ENCODE data around the gene TEX53.

- TF ChIP-seq CTCF (IDR thresholded peaks at IDR 0.05; ENCODE audit: borderline replicate concordance, extremely low read depth, low read length, poor library complexity, severe bottlenecking) (no peak), EZH2 (IDR thresholded peaks at IDR 0.05; ENCODE audit: borderline replicate concordance, low read depth, low read length, severe bottlenecking) (no peak)
Measured at GRCh38 chr9:114682846-114683245, 25.2 kb upstream of the TEX53 start.
